ENCODE results near the gene DLEC1.

DLEC1 gene

GRCh38 chr3:38143511-38143910 lies 104.5 kb downstream of the DLEC1 start:
- no peaks in the 10 kb centered on the region for H3K4me1 ChIP-seq (ENCODE audit: low read depth, poor library complexity, severe bottlenecking)
- H3K79me2 ChIP-seq (ENCODE audit: insufficient read depth, low read depth) = no peaks in the 10 kb centered on the region
- no peaks in the 10 kb centered on the region for H3K36me3 ChIP-seq (ENCODE audit: insufficient read depth)
- H3K27me3 ChIP-seq (ENCODE audit: insufficient read depth, low read depth) = no peaks in the 10 kb centered on the region
- H3K27ac ChIP-seq = no peak overlapping the region
- H3K9ac ChIP-seq = no peak overlapping the region
- TF ChIP-seq, protein P1, sequence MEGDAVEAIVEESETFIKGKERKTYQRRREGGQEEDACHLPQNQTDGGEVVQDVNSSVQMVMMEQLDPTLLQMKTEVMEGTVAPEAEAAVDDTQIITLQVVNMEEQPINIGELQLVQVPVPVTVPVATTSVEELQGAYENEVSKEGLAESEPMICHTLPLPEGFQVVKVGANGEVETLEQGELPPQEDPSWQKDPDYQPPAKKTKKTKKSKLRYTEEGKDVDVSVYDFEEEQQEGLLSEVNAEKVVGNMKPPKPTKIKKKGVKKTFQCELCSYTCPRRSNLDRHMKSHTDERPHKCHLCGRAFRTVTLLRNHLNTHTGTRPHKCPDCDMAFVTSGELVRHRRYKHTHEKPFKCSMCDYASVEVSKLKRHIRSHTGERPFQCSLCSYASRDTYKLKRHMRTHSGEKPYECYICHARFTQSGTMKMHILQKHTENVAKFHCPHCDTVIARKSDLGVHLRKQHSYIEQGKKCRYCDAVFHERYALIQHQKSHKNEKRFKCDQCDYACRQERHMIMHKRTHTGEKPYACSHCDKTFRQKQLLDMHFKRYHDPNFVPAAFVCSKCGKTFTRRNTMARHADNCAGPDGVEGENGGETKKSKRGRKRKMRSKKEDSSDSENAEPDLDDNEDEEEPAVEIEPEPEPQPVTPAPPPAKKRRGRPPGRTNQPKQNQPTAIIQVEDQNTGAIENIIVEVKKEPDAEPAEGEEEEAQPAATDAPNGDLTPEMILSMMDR (conservative IDR thresholded peaks at IDR 0.05; ENCODE audit: low read depth, low read length) = no peak
- no peak overlapping the region for H2AFZ ChIP-seq (ENCODE audit: low read depth)
- no peak overlapping the region for H3K4me3 ChIP-seq (IDR thresholded peaks at IDR 0.05; ENCODE audit: insufficient read depth, low read depth, low read length)
- no peak overlapping the region for H3K4me2 ChIP-seq
- H4K20me1 ChIP-seq (ENCODE audit: insufficient read depth) = no peaks in the 10 kb centered on the region

GRCh38 chr3:38146504-38146903 lies 107.5 kb downstream of the DLEC1 start:
- H3K36me3 ChIP-seq (ENCODE audit: insufficient read depth) = no peaks in the 10 kb centered on the region
- no peak overlapping the region for H3K4me3 ChIP-seq (IDR thresholded peaks at IDR 0.05; ENCODE audit: insufficient read depth, low read depth, low read length)
- no peak overlapping the region for H3K9ac ChIP-seq
- no peak overlapping the region for H3K4me2 ChIP-seq
- H3K27ac ChIP-seq = no peak overlapping the region
- H4K20me1 ChIP-seq (ENCODE audit: insufficient read depth) = no peaks in the 10 kb centered on the region
- no peaks in the 10 kb centered on the region for H3K4me1 ChIP-seq (ENCODE audit: low read depth, poor library complexity, severe bottlenecking)
- TF ChIP-seq, protein P1 (conservative IDR thresholded peaks at IDR 0.05; ENCODE audit: low read depth, low read length) = no peak
- no peaks in the 10 kb centered on the region for H3K27me3 ChIP-seq (ENCODE audit: insufficient read depth, low read depth)
- no peak overlapping the region for H2AFZ ChIP-seq (ENCODE audit: low read depth)
- no peaks in the 10 kb centered on the region for H3K79me2 ChIP-seq (ENCODE audit: insufficient read depth, low read depth)

DNA sequence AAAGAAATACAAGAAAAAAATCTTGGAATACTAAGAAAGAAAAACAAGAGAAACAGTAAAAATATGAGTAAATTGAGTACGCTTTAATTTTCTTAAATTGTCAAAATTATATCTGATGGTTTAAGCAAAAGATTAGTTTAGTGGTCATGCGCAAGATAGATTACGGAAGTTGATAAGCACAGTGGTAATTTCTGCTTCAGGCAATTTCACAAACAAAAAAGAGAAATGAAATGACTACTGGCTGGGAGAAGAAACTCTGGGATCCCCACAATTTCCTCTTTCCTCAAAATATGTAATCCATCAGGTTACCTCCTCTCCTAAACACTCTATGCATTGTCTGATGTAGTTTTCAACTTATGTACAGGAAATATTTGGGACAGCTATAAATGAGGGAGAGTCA lies 108.4 kb downstream of the DLEC1 start:
- H3K27ac ChIP-seq = no peak overlapping the region
- no peaks in the 10 kb centered on the region for H4K20me1 ChIP-seq (ENCODE audit: insufficient read depth)
- H3K36me3 ChIP-seq (ENCODE audit: insufficient read depth) = no peaks in the 10 kb centered on the region
- TF ChIP-seq, protein P1 (conservative IDR thresholded peaks at IDR 0.05; ENCODE audit: low read depth, low read length) = no peak
- H3K4me1 ChIP-seq (ENCODE audit: low read depth, poor library complexity, severe bottlenecking) = no peaks in the 10 kb centered on the region
- H3K27me3 ChIP-seq (ENCODE audit: insufficient read depth, low read depth) = no peaks in the 10 kb centered on the region
- no peak overlapping the region for H3K4me3 ChIP-seq (IDR thresholded peaks at IDR 0.05; ENCODE audit: insufficient read depth, low read depth, low read length)
- H3K9ac ChIP-seq = no peak overlapping the region
- no peak overlapping the region for H2AFZ ChIP-seq (ENCODE audit: low read depth)
- no peak overlapping the region for H3K4me2 ChIP-seq
- H3K79me2 ChIP-seq (ENCODE audit: insufficient read depth, low read depth) = no peaks in the 10 kb centered on the region

DNA sequence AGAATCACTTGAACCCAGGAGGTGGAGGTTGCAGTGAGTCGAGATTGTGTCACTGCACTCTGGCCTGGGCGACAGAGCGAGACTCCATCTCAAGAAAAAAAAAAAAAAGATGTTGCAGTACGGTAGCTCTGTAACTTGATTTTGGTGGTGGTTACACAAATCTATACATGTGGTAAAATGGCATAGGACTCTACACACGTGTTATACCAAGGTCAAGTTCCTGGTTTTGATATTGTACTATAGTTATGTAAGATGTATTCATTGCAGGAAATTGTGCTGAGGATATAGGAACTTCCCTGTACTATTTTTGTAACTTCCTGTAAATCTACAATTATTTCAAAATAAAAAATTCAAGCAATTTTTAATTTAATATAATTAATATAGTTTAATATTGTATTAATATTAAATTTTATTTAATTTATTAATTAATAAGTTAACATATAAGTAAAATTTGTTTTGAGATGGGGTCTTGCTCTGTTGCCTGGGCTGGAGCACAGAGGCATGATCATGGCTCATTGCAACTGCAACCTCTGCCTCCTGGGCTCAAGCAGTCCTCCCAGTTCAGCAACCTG lies 109.4 kb downstream of the DLEC1 start:
- no peaks in the 10 kb centered on the region for H3K27me3 ChIP-seq (ENCODE audit: insufficient read depth, low read depth)
- TF ChIP-seq, protein P1 (conservative IDR thresholded peaks at IDR 0.05; ENCODE audit: low read depth, low read length) = no peak
- no peak overlapping the region for H3K4me2 ChIP-seq
- H2AFZ ChIP-seq (ENCODE audit: low read depth) = no peak overlapping the region
- no peaks in the 10 kb centered on the region for H3K4me1 ChIP-seq (ENCODE audit: low read depth, poor library complexity, severe bottlenecking)
- no peaks in the 10 kb centered on the region for H3K36me3 ChIP-seq (ENCODE audit: insufficient read depth)
- no peak overlapping the region for H3K27ac ChIP-seq
- H3K9ac ChIP-seq = no peak overlapping the region
- H3K79me2 ChIP-seq (ENCODE audit: insufficient read depth, low read depth) = no peaks in the 10 kb centered on the region
- no peaks in the 10 kb centered on the region for H4K20me1 ChIP-seq (ENCODE audit: insufficient read depth)
- H3K4me3 ChIP-seq (IDR thresholded peaks at IDR 0.05; ENCODE audit: insufficient read depth, low read depth, low read length) = no peak overlapping the region

Measured in KMS-11 (cell line).